HG02970 (cell line): Measurements from ENCODE around the gene CALU.

Experiments
- ATAC-seq: cut with Tn5 transposase; IDR thresholded peaks from one replicate; pipeline ENCODE4 v1.9.1; 2021; ENCODE audit warnings: mild to moderate bottlenecking, moderate library complexity, moderate number of reproducible peaks; ENCODE audit not compliant: unreplicated experiment, low FRiP score

Gene CALU

GRCh38 chr7:128721376-128721775, 17.8 kb upstream of the CALU start:
- no peak for ATAC-seq

- no peak for ATAC-seq
Observed at GRCh38 chr7:128724743-128725142, 14.4 kb upstream of the CALU start.

GRCh38 chr7:128725531-128725930, 13.6 kb upstream of the CALU start:
- no peak for ATAC-seq

- no peak for ATAC-seq
Observed at GRCh38 chr7:128726059-128726736, 13.0 kb upstream of the CALU start.

GRCh38 chr7:128726737-128727072, 12.5 kb upstream of the CALU start:
- no peak for ATAC-seq

GRCh38 chr7:128727239-128727638, 11.9 kb upstream of the CALU start:
- no peak for ATAC-seq

- no peak for ATAC-seq
Observed at GRCh38 chr7:128728598-128728997, 10.6 kb upstream of the CALU start.

GRCh38 chr7:128729494-128729893, 9.7 kb upstream of the CALU start:
- ATAC-seq = no peak

- no peak for ATAC-seq
Observed at GRCh38 chr7:128731184-128731583, 8.0 kb upstream of the CALU start.

- no peak for ATAC-seq
Observed at GRCh38 chr7:128732521-128733277, 6.5 kb upstream of the CALU start.

- no peak for ATAC-seq
Observed at GRCh38 chr7:128733278-128733645, 5.9 kb upstream of the CALU start.

GRCh38 chr7:128734890-128735289, 4.3 kb upstream of the CALU start:
- ATAC-seq = no peak

- ATAC-seq = no peak
Observed at GRCh38 chr7:128735436-128735835, 3.7 kb upstream of the CALU start.

- no peak for ATAC-seq
Observed at GRCh38 chr7:128737441-128737840, 1.7 kb upstream of the CALU start.

- ATAC-seq = no peak
Observed at GRCh38 chr7:128737867-128738385, 1.2 kb upstream of the CALU start.

GRCh38 chr7:128738570-128739047, 550 bp upstream of the CALU start:
- ATAC-seq = peak; percentile 4

- ATAC-seq = no peak
Observed at GRCh38 chr7:128739990-128740682, 977 bp downstream of the CALU start.

GRCh38 chr7:128740996-128741395, 1.8 kb downstream of the CALU start:
- no peak for ATAC-seq

GRCh38 chr7:128741491-128741890, 2.3 kb downstream of the CALU start:
- no peak for ATAC-seq

GRCh38 chr7:128742206-128742605, 3.0 kb downstream of the CALU start:
- no peak for ATAC-seq

GRCh38 chr7:128743112-128743772, 4.1 kb downstream of the CALU start:
- ATAC-seq = no peak
